ENCODE data around the gene MACROH2A1. TPM values are rescaled to one million over a fixed set of nuclear protein-coding genes. Genes with fewer than 3 reads are reported as not detected.

MACROH2A1 gene
- total RNA-seq (2014; rRNA removed; shearing (Covaris generic)) = 566 and 576 TPM in 2 replicates

DNA sequence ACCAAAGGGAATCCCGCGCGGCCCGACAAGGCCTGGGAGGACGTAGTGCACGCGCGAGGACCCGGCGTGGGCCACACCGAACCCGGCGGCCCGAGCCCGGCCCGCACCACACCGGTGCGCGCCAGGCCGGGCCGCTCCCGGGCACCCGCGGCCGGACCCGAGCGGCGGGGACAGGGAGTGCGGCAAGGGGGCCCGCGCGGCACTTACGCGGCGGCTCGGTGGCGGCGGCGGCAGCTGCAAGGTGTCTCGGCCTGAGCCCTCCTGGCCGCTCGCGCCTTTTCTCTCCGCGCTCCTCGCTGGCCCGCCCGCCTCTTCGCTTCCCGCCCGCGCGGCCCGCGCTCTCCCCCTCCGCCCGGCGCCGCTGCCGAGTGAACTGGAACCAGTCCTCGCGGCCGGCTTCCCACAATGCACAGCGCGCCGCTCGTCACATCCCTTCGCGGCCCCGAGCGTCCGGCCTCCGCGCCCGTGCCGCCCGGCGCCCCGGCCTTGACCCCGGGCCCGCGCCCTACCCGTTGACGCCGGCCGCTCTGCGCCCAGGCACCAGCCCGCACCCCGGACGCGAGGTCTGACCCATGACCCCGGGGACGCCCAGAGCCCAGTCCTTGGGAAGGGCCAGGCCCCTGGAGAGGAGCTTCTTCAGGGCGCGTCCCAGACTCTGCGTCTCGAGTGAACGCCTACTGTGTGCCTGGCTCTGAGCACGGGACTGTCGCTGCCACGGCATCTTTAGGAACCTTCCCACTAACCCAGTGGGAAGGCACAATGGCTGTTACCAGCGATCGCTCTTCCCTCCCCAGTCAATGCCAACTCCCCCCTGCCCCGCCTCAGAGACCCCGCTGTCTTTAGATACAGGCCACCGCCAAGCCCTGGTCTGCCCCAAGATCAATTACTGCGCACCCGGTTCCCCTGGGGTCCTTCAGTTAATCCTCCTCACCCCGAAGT is at the start of gene MACROH2A1:
MACROH2A1 (minus strand) TSS at position 377 of the 939 bp plus-strand sequence. CDS start 10,138 bp downstream, outside the sequence.
- DNase-seq (ENCODE audit: low spot score) = peak; percentile 84

DNA sequence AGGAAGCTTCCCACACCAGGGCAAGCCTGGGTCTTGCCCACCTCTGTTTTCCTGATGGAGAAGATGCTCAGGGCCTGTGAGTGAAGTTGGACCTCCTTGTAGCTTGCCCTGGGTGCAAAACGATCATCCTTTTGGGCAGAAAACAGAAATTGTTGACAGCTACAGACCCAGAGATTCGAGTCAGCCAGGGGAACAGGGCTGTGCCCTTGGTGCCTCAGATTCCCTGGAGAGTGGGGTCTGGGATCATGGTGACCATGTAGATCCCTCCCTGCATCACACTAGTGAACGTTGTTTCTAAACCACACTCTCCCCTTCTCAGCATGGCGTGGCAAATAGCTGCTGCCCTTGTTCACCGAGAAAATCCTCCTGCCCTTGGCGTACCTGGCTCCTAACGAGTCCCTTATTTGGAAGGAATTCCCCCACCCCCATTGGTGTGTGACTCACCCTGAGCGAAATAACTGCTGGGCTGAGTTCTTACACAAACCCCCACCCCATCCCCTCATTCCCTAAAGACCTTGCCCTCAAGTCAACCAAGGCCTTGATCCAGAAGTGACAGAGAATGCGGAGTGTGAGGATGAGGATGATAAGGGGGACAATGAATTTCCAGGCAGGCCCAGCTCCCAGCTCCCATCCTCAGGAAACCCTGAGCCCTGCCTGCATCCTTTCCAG is 49.2 kb upstream of the MACROH2A1 start:
- no peak for DNase-seq (ENCODE audit: low spot score)

DNA sequence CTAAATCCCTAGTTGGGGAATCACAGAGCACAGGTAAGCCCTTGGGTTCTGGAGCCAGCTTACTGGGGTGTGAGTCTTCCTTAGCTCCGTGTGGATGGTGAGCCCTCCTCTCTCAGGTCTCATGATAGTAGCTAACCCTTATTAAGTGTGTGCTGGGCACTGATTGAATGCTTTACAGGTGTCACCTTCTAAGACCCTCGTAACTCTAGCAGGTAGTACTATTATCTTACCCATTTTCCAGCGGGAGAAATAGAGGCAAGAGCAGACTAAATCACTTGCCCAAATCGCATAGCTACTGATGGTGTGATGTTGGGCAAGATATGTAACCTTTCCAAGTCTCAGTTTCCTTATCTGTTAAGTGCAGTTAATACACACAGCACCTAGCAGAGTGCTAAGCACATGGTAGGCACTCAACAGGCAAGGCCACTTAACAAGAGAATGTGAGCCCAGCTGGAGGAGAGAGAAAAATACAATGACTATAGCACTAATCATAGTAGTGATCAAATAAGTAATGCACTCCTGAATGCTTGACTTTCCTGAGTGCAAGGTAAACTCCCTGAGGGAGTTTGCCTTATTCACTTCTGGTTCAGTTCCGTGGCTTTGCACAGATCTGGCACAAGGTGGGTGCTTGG is 48.4 kb upstream of the MACROH2A1 start, which contains the start of gene DCANP1:
DCANP1 (minus strand) TSS at position 51 of the 632 bp plus-strand sequence. CDS start 240 bp downstream, outside the sequence.
- DNase-seq (ENCODE audit: low spot score) = no peak

DNA sequence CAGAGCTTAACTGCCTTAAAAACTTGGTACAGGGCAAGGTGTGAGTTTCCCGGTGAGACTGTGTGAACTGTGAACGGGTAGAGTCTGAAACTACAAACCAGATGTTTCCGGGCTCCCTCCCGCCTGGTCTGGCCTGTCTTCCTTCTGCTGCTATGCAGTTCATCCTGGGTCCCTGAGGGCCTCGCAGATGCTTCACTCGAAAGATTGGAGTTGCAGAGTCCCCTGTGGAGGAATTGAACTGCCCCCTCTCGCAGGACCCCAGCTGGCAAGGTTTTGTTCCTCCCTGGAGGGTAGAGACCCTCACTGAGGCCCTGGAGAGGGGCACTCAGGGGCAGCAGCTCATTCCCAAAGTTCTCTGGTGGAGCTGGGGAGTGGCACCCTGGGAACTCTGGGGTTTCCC is 47.6 kb upstream of the MACROH2A1 start:
- no peak for DNase-seq (ENCODE audit: low spot score)

DNA sequence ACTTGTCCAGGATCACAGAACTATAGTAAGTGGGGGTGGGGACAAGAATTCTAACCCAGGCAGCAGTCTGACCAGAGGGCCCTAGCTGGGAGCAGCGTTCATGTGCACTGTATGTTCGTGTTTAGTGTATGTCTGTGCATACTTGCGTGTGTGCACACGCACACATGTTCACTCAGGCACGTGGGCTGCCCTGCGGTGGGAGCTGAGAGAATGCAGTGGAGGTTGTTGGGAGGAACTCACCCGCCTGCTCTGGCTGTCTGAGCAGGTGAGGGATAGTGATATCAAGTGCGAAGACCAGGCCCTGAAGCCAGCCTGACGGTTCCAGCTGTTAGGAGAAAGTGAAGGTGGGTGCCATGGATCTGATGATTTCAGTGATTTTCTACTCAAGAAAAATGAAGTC is 47.2 kb upstream of the MACROH2A1 start:
- DNase-seq (ENCODE audit: low spot score) = no peak

DNA sequence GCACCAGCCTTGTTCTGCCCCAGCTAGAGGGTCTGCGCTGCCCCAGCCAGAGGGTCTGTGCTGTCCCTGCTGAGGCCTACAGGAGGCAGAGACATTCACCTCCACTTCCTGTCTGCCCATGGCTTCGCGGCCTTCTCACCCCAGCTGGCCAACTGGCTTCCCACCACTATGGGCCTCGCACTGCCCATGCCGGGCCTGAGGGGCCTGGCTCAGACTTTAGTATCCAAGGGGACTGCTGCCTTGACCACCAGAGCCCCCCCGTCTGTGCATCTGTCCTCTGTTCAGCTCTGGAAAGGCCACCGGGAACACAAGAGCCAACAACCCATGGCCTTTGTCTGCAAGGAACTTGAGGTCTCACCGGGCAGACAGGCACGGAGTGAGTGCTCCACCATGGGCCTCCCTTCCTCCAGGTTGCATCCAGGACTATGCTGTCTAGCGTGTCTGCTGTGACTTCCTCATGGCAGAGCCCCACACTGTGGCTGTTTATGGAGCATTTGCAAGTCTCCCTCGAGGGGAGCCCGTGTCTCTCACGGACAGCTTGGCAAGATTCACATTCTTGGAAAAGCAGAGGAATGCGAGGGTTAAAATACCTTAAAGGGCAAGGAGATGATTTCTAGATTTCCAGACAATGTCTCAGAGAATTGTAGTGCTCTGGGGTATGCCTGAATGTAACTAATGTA is 46.4 kb upstream of the MACROH2A1 start:
- no peak for DNase-seq (ENCODE audit: low spot score)

DNA sequence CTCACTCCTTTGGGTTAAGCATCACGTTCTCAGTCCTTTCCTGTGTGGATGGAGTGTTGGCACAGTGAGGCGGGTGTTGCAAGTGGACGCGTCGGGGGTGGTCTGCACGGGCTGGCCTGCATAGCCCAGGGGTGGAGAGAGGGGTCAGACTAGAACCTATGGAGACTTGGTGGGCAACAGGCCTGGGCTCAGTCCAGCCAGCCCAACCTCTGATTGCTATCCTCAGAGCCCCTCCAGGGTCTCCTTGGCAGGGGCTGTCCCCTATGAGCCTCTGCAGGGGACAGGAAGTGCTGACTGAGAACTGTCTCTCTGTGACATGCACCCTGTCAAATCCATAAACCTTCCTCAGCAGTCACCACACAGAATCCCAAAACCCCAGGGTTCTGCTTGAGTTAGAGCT is 45.9 kb upstream of the MACROH2A1 start:
- DNase-seq (ENCODE audit: low spot score) = no peak

DNA sequence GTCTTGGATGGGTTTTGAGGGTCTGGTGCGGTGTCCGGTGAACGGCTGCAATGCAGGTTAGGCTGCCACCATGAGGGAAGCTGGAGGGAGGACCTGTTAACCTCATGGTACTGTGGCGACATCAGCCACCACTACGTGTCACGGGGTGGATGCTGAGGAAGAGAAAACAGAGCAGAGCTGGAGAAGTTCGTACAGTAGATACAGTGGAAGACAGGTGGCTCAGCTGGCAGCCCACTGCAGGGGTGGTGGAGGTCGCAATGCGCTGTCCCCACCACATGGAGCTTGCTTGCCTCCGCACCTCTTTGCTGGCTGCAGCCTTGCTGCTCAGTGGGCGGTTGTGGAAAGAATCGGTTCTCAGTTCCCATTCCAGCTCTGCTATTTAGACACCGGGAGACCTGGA is 45.3 kb upstream of the MACROH2A1 start:
- DNase-seq (ENCODE audit: low spot score) = no peak

DNA sequence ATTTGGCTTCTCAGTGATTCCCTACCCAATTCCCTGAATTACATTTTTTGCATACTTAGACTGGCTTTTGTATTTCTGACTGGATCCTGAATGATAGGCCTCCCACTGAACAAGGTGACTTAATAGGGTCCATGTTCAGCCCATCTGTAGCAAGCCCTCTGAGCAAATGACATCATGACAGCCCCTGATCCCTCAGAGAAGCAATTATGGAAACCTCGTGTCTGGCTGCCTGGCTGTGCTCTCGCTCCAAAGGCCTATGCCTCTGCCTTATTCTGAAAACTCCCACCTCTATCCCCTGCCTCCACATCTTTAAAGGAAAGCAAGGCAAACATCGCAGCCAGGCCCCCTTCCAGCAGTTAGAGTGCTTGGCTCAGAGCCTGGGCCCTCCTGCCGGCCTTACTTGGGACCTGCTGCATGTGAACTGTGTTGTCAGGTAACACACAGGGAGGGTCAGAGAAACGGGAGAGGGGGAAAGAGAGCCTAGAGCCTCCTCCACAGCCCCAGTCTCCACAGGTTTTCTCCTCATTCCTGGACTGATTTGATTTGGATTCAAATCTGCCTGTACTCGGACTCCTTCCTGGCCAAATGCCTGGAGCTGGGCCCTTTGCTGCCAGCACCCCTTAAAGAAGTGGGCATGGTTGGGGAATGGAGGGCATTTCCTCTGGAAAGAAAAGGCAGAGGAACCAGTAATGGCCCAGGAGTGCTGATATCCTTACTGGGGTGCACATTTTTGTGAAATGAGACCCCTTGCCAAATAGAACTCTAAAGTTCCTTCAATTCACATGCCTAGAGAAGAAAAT is 44.3 kb upstream of the MACROH2A1 start:
- no peak for DNase-seq (ENCODE audit: low spot score)

DNA sequence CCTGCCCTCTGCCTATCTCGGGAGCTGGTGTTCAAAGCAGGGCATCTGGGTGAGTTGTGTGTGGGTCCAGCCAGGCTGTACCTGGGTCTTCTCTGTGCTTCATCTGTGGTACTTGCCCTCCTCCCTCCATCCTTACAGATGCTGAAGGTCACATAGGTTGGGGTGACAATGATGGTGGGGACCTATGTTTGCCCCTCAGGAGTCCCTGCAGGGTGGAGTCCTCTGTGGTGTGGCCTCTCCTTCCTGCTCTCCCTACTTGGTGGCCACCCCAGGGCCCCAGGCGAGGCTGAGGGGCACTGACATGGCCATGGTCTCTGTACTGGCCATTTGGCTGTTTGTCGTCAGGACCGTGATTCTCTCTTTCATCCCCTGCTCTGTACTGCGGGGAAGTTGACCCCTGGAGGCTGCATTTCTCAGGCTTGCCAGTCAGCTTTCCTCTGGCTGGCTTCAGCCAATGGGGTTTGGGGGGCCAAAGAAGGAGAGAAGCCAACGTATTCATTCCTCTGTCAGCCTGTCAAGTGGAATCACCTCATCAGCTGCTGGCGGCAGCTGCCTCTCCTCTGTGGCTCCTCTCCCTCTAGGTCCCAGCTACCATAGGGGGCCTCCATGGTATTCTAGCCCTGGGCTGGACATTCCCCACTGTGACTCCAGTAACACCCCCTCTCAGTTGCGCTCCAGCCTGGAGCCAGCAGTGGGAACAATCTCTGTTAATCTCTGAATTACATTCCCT is 43.6 kb upstream of the MACROH2A1 start:
- no peak for DNase-seq (ENCODE audit: low spot score)

DNA sequence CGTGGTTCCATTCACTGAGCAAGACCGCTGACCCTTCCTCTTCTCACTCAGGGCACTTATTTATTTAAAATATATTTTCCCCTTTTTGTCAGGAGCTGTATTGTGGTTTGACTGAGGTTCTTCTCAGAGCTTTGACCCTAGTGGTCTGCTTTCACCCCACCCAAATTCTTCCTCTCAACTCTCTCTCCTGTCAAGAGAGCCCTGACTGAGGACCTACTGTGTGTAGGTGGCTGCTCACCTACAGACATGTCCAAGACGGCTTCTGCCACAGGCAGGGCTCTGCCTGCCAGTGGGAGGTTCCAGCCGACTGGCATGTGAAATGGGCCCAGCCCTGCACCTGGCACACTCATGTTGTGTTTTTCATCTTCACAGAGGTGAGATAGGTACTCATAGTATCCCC is 42.9 kb upstream of the MACROH2A1 start:
- DNase-seq (ENCODE audit: low spot score) = no peak

DNA sequence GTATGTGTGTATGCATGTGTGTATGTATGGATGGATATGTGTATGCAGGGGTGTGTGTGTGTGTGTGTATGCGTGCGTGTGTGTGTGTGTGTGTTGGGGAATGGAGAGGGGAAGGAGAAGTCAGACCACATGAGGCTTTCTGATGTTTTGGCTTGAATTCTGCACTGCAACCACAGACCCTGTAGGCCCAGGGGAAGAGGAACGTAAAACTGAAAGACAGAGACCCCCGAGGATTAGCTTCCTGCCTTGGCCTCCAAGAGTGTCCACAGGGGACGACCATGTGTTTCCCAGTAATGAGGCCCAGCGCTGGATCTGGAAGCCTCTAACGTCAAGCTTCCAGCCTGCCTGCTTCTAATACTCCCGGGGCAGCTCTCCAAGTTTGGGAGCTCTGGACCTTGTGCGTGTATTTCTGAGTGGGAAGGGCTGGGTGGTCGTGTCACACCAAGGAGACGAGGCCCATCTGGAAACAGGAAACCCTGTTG is 42.4 kb upstream of the MACROH2A1 start:
- no peak for DNase-seq (ENCODE audit: low spot score)

DNA sequence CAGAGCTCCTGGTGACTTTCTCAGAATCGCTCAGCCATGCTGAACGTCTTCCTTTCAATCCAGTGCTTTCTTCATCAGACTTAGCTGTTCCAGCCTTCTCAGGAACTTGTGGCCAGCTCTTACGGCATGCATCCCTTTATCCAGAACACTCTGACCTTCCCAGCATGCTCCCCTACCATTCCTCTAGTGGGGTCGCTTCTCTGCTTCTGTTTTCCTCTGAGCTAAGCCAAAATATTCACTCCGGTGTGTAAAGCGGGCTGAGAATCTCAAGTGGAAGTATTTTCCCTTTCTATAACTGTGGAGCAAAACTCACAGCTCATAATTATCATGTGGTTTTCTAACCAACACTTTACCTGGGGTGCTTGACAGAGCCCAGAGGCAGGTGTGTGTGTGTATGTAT is 41.9 kb upstream of the MACROH2A1 start:
- DNase-seq (ENCODE audit: low spot score) = no peak

DNA sequence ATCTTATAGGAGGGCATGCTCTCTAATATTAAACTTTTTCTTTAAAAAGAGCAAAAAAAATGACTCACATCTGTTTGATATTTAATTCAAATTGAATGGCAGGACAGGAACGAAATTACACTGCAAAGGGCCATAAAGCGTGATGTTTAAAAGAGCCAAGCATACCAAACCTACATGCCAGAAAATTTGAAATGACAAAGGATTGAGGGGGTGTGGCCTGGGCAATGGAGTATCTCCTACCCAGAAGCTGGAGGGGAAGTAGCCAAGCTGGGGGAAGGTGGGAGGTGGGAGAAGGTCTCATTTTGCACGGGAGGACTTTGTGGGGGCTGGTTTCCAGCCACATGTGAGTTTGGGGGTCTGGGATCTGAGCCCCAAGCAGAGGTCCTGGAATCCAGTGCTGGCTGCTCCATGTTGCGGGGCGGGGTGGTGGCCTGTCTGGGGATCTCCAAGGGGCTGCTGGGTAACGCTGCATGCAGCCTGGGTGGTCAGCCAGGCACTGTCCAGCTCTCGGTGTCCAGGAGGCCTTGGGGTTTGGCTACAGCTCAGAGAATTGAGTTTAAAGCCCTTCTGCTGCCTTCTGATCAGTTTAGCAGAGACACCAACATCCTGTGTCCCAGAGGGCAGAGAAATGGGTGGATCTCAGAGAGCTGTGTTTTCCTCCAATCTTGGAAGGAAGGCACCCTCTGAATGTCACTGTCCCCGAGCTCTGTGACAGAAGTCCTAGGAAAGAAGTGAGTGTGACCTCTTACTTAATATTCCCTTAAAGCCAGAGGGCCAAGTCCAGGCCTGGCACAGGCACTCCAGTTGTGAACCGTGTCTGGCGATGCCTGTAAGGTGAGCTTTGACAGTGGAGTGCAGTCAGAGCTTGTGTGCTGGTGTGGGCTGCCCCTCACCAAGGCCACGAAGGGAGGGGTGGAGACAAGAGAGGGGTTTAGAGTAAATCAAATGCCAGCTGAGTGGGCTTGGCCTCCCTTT is 40.5 kb upstream of the MACROH2A1 start:
- DNase-seq (ENCODE audit: low spot score) = no peak

DNA sequence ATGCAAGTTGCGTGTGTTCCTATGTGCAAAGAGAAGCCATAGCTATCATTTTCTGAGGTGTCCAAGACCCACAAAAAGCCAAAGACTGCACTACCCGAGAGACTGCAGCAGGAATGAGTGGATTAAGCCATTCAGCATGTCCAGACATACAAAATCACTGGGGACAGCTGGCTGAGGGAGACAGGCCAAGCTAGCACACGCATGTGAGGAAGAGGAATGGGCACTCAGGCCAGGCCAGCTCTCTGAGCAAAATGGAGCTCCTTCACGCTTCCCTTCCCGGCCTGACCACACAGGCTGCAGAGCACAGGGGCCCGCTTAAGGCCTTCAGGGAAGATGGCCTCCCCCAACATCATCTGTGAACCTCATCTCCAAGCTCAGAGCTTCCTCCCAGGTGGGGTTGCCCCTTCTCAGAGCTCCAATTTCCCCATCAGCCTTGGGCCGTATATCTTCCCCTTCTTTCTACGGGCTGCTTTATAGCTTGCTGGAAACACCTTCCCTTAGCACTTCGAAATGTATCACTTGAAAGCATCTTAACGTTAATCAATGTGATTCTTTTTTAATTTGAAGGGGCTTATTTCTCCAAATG is 39.7 kb upstream of the MACROH2A1 start:
- no peak for DNase-seq (ENCODE audit: low spot score)

DNA sequence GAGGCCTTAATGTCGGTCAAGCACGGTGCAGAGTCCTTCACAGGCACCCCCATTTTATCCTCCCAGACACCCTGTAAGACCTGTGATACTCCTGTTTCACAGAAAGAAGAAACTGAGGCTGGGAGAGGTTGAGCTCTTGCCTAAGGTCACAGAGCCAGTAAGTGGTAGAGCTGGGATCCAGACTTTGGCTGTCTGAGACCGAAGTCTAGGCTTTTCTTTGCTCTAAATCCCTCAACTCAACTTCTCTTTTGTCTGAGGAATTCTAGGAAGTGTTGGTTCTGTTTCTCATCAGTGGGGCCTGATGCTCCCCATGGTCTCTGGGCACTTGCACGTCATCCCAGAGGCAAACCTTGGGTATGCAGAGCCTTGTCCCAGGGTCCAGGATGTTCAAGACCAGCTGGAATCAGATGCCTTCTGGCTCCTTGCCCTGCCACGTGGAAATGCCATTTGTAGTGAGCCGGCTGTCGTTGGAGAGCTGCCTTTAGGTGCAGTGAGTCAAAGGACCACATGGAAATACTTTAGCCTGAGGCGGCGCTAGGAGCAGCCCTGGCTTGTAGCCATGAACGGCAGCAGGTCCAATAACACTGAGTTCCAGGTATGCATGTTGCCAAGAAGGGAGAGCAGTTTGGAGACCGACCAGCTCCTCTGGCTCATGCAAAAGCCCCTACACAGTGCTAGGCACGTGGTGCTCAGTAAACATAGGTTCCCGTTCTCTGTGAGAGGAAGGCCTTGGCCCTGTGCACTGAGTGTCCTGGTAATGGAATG is 38.9 kb upstream of the MACROH2A1 start:
- DNase-seq (ENCODE audit: low spot score) = peak; percentile 90

DNA sequence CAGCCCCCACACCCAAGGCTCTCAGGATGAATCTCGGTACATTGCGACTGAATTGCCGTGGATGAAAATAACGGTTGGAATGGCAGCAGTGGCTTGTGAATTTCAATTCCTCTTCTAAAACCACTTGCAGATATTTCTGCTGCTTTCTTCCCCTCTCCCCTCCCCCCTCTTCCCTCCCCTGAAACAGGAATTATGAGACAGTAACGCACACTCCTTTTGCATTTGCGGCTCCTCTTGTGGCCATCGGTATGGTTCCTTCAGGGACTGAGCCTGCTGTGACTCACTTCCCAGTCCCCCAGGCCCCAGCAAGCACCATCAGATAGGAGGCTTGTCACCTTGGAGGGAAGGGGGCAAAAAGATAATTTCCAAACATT is 38.4 kb upstream of the MACROH2A1 start:
- DNase-seq (ENCODE audit: low spot score) = no peak
